B cell (primary cell): Measurements from ENCODE around the gene CPED1. TPM values are rescaled to one million over a fixed set of nuclear protein-coding genes. Genes with fewer than 3 reads are reported as not detected.

Experiments
- ATAC-seq: fragments of 200-7000 bp; cut with Tn5 transposase; one replicate; pipeline ENCODE4 v1.10.0; 2021; ENCODE audit warnings: low read depth, mild to moderate bottlenecking, moderate number of reproducible peaks, moderate library complexity
- CTCF ChIA-PET: fragments of 350-600 bp; sonication (Branson Sonifier 250); formaldehyde crosslinking; loops from one replicate; lab custom pipeline; 2021; ENCODE audit warnings: antibody characterized with exemption, inconsistent platforms; lab: Charles Lee
- POLR2A ChIA-PET: fragments of 350-600 bp; sonication (Branson Sonifier 250); formaldehyde crosslinking; loops from one replicate; lab custom pipeline; 2021; ENCODE audit warnings: antibody characterized with exemption; lab: Charles Lee
- DNase-seq: peaks from one replicate; pipeline ENCODE4 v3.0.0; 2013
- H2AFZ ChIP-seq: 2 replicates; pipeline ENCODE4 v1.6.1; 2012; ENCODE audit warnings: mild to moderate bottlenecking, low read depth, low read length; ENCODE audit not compliant: insufficient read depth, poor library complexity, severe bottlenecking
- H3K27ac ChIP-seq, 2 donors: 1 replicate in 1 of 2; 2 replicates in 1 of 2; pipeline ENCODE4 v1.5.1; 2012 to 2013; ENCODE audit warnings: low read length in 2 of 2, mild to moderate bottlenecking in 2 of 2, moderate library complexity in 1 of 2
- H3K27me3 ChIP-seq, 4 experiments: fragments of 200-600 bp in 1 of 4; sonication (generic) in 1 of 4; replicated peaks in 1 of 4; 1 replicate in 2 of 4; 2 replicates in 2 of 4; pipeline versions ENCODE4 v1.6.1 to v1.7.0; 2013 to 2016; ENCODE audit warnings: low read length in 3 of 4, mild to moderate bottlenecking in 2 of 4, mixed read lengths in 1 of 4, moderate library complexity in 1 of 4; ENCODE audit not compliant: insufficient read depth in 4 of 4, control insufficient read depth in 3 of 4; ENCODE audit errors: control extremely low read depth in 1 of 4
- H3K36me3 ChIP-seq, 2 experiments: replicated peaks in 1 of 2; 1 replicate in 1 of 2; 2 replicates in 1 of 2; pipeline versions ENCODE4 v1.6.1 to v1.7.1; 2013; ENCODE audit warnings: low read length in 1 of 2; ENCODE audit not compliant: insufficient read depth in 2 of 2, control insufficient read depth in 1 of 2; ENCODE audit errors: control extremely low read depth in 1 of 2, extremely low read depth in 1 of 2
- H3K4me1 ChIP-seq, 2 donors: fragments of 200-600 bp in 1 of 2; sonication (generic) in 1 of 2; 1 replicate in 1 of 2; 2 replicates in 1 of 2; pipeline versions ENCODE4 v1.5.1 to v1.6.1; 2013 to 2017; ENCODE audit warnings: low read length in 2 of 2; ENCODE audit not compliant: control insufficient read depth in 2 of 2, insufficient read depth in 2 of 2
- H3K4me2 ChIP-seq: replicated peaks from 2 replicates; pipeline ENCODE3; 2012; ENCODE audit warnings: mild to moderate bottlenecking, low read depth, low read length; ENCODE audit not compliant: poor library complexity, severe bottlenecking
- H3K4me3 ChIP-seq, 5 experiments: fragments of 200-600 bp in 1 of 5; sonication (generic) in 1 of 5; 1 replicate in 3 of 5; 2 replicates in 2 of 5; pipeline versions ENCODE4 v1.5.1 to v1.7.0; 2011 to 2016; ENCODE audit warnings: low read length in 4 of 5, mild to moderate bottlenecking in 4 of 5, low read depth in 2 of 5, control low read depth in 1 of 5, moderate library complexity in 1 of 5; ENCODE audit not compliant: insufficient read depth in 1 of 5; ENCODE audit errors: control extremely low read depth in 1 of 5, extremely low read depth in 1 of 5
- H3K79me2 ChIP-seq: fragments of 200-600 bp; sonication (generic); one replicate; pipeline ENCODE4 v1.6.0; 2016; ENCODE audit warnings: low read length; ENCODE audit not compliant: control insufficient read depth, insufficient read depth
- H3K9ac ChIP-seq: fragments of 200-600 bp; sonication (generic); 2 replicates; pipeline ENCODE4 v1.6.1; 2017; ENCODE audit warnings: mild to moderate bottlenecking, low read length, moderate library complexity
- H3K9me3 ChIP-seq, 3 donors: one replicate each; pipeline versions ENCODE4 v1.6.1 to v1.7.1; 2013; ENCODE audit warnings: low read length in 2 of 3; ENCODE audit not compliant: control insufficient read depth in 2 of 3, insufficient read depth in 1 of 3; ENCODE audit errors: control extremely low read depth in 1 of 3
- H4K20me1 ChIP-seq: 2 replicates; pipeline ENCODE4 v1.6.0; 2012; ENCODE audit warnings: mild to moderate bottlenecking, low read length; ENCODE audit not compliant: insufficient read depth, control insufficient read depth, poor library complexity, severe bottlenecking
- H3K27ac Mint-ChIP-seq: one replicate; pipeline ENCODE4 v1.8.0; 2021; ENCODE audit warnings: mixed read lengths
- H3K27me3 Mint-ChIP-seq: one replicate; pipeline ENCODE4 v1.8.0; 2021; ENCODE audit warnings: mixed read lengths
- H3K4me1 Mint-ChIP-seq: one replicate; pipeline ENCODE4 v1.8.0; 2021; ENCODE audit warnings: mixed read lengths
- H3K4me3 Mint-ChIP-seq: one replicate; pipeline ENCODE4 v1.8.0; 2021; ENCODE audit warnings: mixed read lengths
- H3K9me3 Mint-ChIP-seq: one replicate; pipeline ENCODE4 v1.8.0; 2022; ENCODE audit warnings: mixed read lengths; ENCODE audit not compliant: insufficient read depth
- CTCF ChIP-seq: fragments of 200-600 bp; IDR thresholded peaks from one replicate; pipeline ENCODE4 v1.8.0; 2022; ENCODE audit warnings: antibody characterized with exemption, mild to moderate bottlenecking
- EZH2 ChIP-seq: IDR thresholded peaks from 2 replicates; pipeline ENCODE4 v1.6.1; 2012; ENCODE audit warnings: borderline replicate concordance, low read depth, mild to moderate bottlenecking, moderate library complexity, low read length; ENCODE audit not compliant: insufficient read depth, poor library complexity, severe bottlenecking
- WGBS: methylation state at CpG from one replicate; pipeline ENCODE4 v1.1.5; 2013; ENCODE audit warnings: missing lambda C conversion rate; ENCODE audit not compliant: insufficient coverage; 5-methylcytosine and 5-hydroxymethylcytosine counted together
- intact Hi-C: fragments of 100-400 bp; cut with micrococcal nuclease; formaldehyde crosslinking; loops from one replicate; pipeline ENCODE4 v1.10.0; 2022
- polyA plus RNA-seq: library from polyadenylated mRNA; depleted of rRNA; stranded (reverse); fragments of >200 nt; gene quantifications from 2 replicates; pipeline ENCODE4 v1.2.3, GENCODE V29; 2012
- total RNA-seq, 2 donors: library from RNA; stranded (reverse); fragments of 120-200 nt in 1 of 2; gene quantifications; 1 replicate in 1 of 2; 2 replicates in 1 of 2; pipeline versions ENCODE4 v1.2.3 to v1.2.4, GENCODE V29; 2013 to 2022

CPED1 gene
- total and polyA plus RNA-seq, 2 donors (not counting 1 experiment from before 2014, with no cell fraction given): 0.44 to 3.8 TPM

GRCh38 chr7:121101083-121101482 lies 112.6 kb downstream of the CPED1 start:
- H3K36me3 ChIP-seq: no peaks in the 10 kb centered on the region
- TF ChIP-seq CTCF: no peak
- TF ChIP-seq EZH2: no peak
- Mint-ChIP-seq H3K27ac (no peak overlapping the region), H3K4me3 (no peak overlapping the region), H3K4me1 (no peaks in the 10 kb centered on the region), H3K9me3 (no peaks in the 10 kb centered on the region), H3K27me3 (no peaks in the 10 kb centered on the region)
- H3K9ac ChIP-seq: no peak overlapping the region
- no peak overlapping the region for H3K27ac ChIP-seq
- no peak overlapping the region for H3K4me3 ChIP-seq
- no peak overlapping the region for H3K4me2 ChIP-seq
- H4K20me1 ChIP-seq: no peaks in the 10 kb centered on the region
- no peak for ATAC-seq
- H3K79me2 ChIP-seq: no peaks in the 10 kb centered on the region
- H3K9me3 ChIP-seq: no peaks in the 10 kb centered on the region
- intact Hi-C loops: no loop called here
- no peak for DNase-seq
- no peaks in the 10 kb centered on the region for H3K4me1 ChIP-seq
- ChIA-PET POLR2A (no interaction called here), CTCF (no interaction called here)
- no peak overlapping the region for H2AFZ ChIP-seq
- H3K27me3 ChIP-seq: no peaks in the 10 kb centered on the region

GRCh38 chr7:121101621-121102020 lies 113.1 kb downstream of the CPED1 start:
- WGBS: no CpG with 5 or more reads among the region's 2 CpGs
- POLR2A ChIA-PET: no interaction called here
- Histone ChIP-seq H3K79me2 (no peaks in the 10 kb centered on the region), H3K4me3 (no peak overlapping the region), H3K9ac (no peak overlapping the region), H3K9me3 (no peaks in the 10 kb centered on the region), H4K20me1 (no peaks in the 10 kb centered on the region), H3K4me2 (no peak overlapping the region), H3K27me3 (no peaks in the 10 kb centered on the region), H3K4me1 (no peaks in the 10 kb centered on the region), H3K36me3 (no peaks in the 10 kb centered on the region), H3K27ac (no peak overlapping the region), H2AFZ (no peak overlapping the region)
- TF ChIP-seq EZH2: no peak
- TF ChIP-seq CTCF: no peak
- Mint-ChIP-seq H3K27ac (no peak overlapping the region), H3K9me3 (no peaks in the 10 kb centered on the region), H3K4me1 (no peaks in the 10 kb centered on the region), H3K27me3 (no peaks in the 10 kb centered on the region), H3K4me3 (no peak overlapping the region)
- CTCF ChIA-PET: no interaction called here
- ATAC-seq (no peak), DNase-seq (no peak)
- intact Hi-C loops: no loop called here
